ENCODE data around the gene NMT2. TPM values are rescaled to one million over a fixed set of nuclear protein-coding genes. Genes with fewer than 3 reads are reported as not detected.

NMT2 gene
- total and polyA plus RNA-seq, 9 donors = 15.2 to 21.3 (median 16.5) TPM

Other genes with a start within 250 kb of the NMT2 start
- gene DCLRE1C, start 214.6 kb downstream of the NMT2 start, total RNA-seq = 9.2 TPM
- 10 to 100 TPM in 1 of 8 donors, 1 to 10 TPM in 7; 6.5 to 10.8 (median 7.3) TPM for gene DCLRE1C, start 214.6 kb downstream of the NMT2 start, polyA plus RNA-seq (ENCODE audit: insufficient read depth in 1 of 8, insufficient read length in 8 of 8, low replicate concordance in 1 of 8)
- gene MEIG1, start 209.3 kb downstream of the NMT2 start, total RNA-seq = 0.27 TPM
- gene MEIG1, start 209.3 kb downstream of the NMT2 start, polyA plus RNA-seq (ENCODE audit: insufficient read depth in 1 of 8, insufficient read length in 8 of 8, low replicate concordance in 1 of 8) = under 1 TPM in 7 of 8 donors, not detected in 1; 0.28 to 0.97 (median 0.59) TPM
- 0.13 TPM for gene OLAH, start 124.8 kb downstream of the NMT2 start, total RNA-seq
- gene OLAH, start 124.8 kb downstream of the NMT2 start, polyA plus RNA-seq (ENCODE audit: insufficient read depth in 1 of 8, insufficient read length in 8 of 8, low replicate concordance in 1 of 8) = under 1 TPM in 3 of 8 donors, not detected in 5; 0.08 to 0.19 (median 0.13) TPM
- 1.6 TPM for gene ACBD7, start 79.9 kb downstream of the NMT2 start, total RNA-seq
- gene ACBD7, start 79.9 kb downstream of the NMT2 start, polyA plus RNA-seq (ENCODE audit: insufficient read depth in 1 of 8, insufficient read length in 8 of 8, low replicate concordance in 1 of 8) = 1 to 10 TPM in 7 of 8 donors, under 1 TPM in 1; 0.69 to 2.2 (median 1.6) TPM
- 6.5 TPM for gene RPP38, start 71.3 kb downstream of the NMT2 start, total RNA-seq
- gene RPP38, start 71.3 kb downstream of the NMT2 start, polyA plus RNA-seq (ENCODE audit: insufficient read depth in 1 of 8, insufficient read length in 8 of 8, low replicate concordance in 1 of 8) = 10 to 100 TPM; 11.1 to 17.9 (median 13.6) TPM
- gene FAM171A1, start 202.6 kb upstream of the NMT2 start, total RNA-seq = 19.6 TPM
- gene FAM171A1, start 202.6 kb upstream of the NMT2 start, polyA plus RNA-seq (ENCODE audit: insufficient read depth in 1 of 8, insufficient read length in 8 of 8, low replicate concordance in 1 of 8) = 10 to 100 TPM; 28.6 to 50.9 (median 38.3) TPM